ENCODE results near the gene FSTL5.
"Not testable (repeated sequence)": the region's sequence is repeated elsewhere in the genome, so short reads cannot be mapped to it uniquely, and the experiment has no call there.

FSTL5 gene

DNA sequence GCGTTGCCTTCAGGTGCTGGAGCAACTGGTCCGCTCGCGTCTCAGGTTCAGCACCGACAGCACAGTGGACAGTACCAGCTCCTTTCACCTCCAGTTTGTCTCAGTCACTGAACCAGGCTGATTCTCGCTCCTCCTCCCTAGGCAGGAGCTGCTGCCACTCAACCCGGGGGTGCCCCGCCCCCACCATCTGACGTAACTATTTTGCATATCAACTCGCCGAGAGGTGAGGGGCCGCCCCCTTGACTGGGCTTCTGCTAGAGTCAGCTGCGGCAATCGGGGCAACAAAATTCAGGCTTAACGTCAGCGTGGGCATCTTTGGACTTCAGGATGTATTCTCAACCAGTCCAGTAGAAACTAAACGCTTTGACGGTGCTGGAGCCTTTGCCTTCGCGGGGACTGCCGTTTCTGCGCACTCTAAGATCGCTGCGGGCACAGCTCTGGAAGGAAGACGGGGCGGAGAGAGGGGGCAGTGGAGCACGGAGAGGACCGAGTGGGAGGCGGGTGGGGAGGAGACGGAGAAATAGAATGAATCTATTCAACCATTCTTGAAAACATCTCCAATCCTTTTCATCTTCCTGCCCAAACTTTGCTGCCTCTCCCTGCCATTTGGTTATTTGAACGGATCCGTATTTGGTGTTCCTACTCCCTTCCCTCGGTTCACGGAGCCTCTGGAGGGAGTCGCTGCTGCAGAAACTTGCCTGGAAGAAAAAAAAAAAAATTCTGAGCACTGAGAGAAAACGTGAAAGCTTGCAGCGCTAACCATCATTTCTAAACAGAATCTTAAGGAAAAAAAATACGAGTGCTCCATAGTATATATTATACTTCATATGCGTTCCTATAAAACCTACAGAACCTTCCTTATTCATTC, at the start of gene FSTL5:
Gene FSTL5, minus strand, starts transcription at position 109 of the 868 bp plus-strand sequence. CDS start 52,604 bp downstream, outside the sequence.
- Histone ChIP-seq H3K27ac (ENCODE audit: low read depth, low read length) (no peak within 1 kb of the TSS), H3K4me3 (ENCODE audit: low read depth, low read length) (peak within 1 kb of the TSS; percentile 42; the same call in 1 of the 2 replicates), H3K4me1 (ENCODE audit: control insufficient read depth, insufficient read depth, low read length, unreplicated experiment) (no peaks in the 10 kb centered on the region), H2AFZ (ENCODE audit: low read length, unreplicated experiment) (no peak within 1 kb of the TSS), H3K27me3 (ENCODE audit: insufficient read depth, low read length) (peaks cover 13% of the 10 kb centered on the region), H3K79me2 (ENCODE audit: control insufficient read depth, insufficient read depth, low read length, unreplicated experiment) (no peaks in the 10 kb centered on the region), H3K36me3 (ENCODE audit: insufficient read depth, low read length) (no peaks in the 10 kb centered on the region)

DNA sequence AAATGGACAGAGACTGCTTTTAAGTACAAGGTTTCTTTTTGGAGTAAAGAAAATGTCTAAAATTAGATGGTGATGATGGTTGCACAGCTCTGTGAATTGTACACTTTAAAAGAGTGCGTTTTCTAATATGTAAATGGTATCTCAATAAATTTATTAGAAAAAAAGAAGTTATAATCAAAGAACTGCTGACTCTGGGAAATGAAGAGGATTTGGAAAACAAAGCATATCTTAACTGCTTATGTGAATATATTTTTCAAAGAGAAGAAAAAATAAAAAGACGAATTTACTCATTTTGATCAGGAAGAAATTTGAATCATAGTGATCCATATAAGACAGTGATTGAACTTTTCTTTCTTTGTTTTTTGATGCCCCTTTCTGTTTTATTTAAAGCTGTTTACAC, 45.9 kb upstream of the FSTL5 start:
- no peak overlapping the region for H2AFZ ChIP-seq (ENCODE audit: low read length, unreplicated experiment)
- no peaks in the 10 kb centered on the region for H3K27me3 ChIP-seq (ENCODE audit: insufficient read depth, low read length)
- no peaks in the 10 kb centered on the region for H3K36me3 ChIP-seq (ENCODE audit: insufficient read depth, low read length)
- no peaks in the 10 kb centered on the region for H3K4me1 ChIP-seq (ENCODE audit: control insufficient read depth, insufficient read depth, low read length, unreplicated experiment)
- no peak overlapping the region for H3K27ac ChIP-seq (ENCODE audit: low read depth, low read length)
- no peak overlapping the region for H3K4me3 ChIP-seq (ENCODE audit: low read depth, low read length)
- H3K79me2 ChIP-seq (ENCODE audit: control insufficient read depth, insufficient read depth, low read length, unreplicated experiment): no peaks in the 10 kb centered on the region

DNA sequence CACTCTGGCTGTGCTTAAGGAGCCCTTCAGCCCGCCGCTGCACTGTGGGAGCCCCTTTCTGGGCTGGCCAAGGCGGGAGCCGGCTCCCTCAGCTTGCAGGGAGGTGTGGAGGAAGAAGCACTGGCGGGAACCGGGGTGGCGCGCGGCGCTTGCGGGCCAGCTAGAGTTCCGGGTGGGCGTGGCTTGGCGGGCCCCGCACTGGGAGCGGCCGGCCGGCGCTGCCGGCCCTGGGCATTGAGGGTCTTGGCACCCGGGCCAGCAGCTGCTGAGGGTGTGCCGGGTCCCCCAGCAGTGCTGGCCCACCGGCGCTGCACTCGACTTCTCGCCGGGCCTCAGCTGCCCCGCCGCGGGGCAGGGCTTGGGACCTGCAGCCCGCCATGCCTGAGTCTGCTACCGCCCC, 39.7 kb upstream of the FSTL5 start:
- H2AFZ ChIP-seq (ENCODE audit: low read length, unreplicated experiment); H3K36me3 ChIP-seq (ENCODE audit: insufficient read depth, low read length); H3K79me2 ChIP-seq (ENCODE audit: control insufficient read depth, insufficient read depth, low read length, unreplicated experiment); H3K27me3 ChIP-seq (ENCODE audit: insufficient read depth, low read length); H3K27ac ChIP-seq (ENCODE audit: low read depth, low read length); H3K4me3 ChIP-seq (ENCODE audit: low read depth, low read length); H3K4me1 ChIP-seq (ENCODE audit: control insufficient read depth, insufficient read depth, low read length, unreplicated experiment): not testable (repeated sequence)

DNA sequence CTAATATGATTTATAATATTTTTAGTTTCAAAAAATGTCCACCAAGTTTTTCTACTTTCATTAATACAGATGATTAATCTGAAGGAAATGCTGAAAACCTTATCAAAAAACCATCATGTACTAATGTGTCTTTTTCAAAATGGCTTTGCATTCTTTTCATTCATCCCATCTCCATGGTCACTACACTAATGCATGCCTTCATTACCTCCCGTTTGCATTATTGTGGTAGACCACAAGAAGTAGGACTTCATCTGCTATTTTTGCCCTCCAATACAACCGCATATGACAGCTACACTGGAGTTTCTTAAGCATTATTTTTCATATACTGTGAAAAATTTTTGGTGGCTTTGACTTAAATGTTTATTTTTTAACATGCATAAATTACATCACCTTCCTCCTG, 37.9 kb upstream of the FSTL5 start:
- Histone ChIP-seq H3K36me3 (ENCODE audit: insufficient read depth, low read length) (no peaks in the 10 kb centered on the region), H3K4me3 (ENCODE audit: low read depth, low read length) (no peak overlapping the region), H3K27me3 (ENCODE audit: insufficient read depth, low read length) (no peaks in the 10 kb centered on the region), H3K79me2 (ENCODE audit: control insufficient read depth, insufficient read depth, low read length, unreplicated experiment) (no peaks in the 10 kb centered on the region), H3K27ac (ENCODE audit: low read depth, low read length) (no peak overlapping the region), H3K4me1 (ENCODE audit: control insufficient read depth, insufficient read depth, low read length, unreplicated experiment) (no peaks in the 10 kb centered on the region), H2AFZ (ENCODE audit: low read length, unreplicated experiment) (no peak overlapping the region)

DNA sequence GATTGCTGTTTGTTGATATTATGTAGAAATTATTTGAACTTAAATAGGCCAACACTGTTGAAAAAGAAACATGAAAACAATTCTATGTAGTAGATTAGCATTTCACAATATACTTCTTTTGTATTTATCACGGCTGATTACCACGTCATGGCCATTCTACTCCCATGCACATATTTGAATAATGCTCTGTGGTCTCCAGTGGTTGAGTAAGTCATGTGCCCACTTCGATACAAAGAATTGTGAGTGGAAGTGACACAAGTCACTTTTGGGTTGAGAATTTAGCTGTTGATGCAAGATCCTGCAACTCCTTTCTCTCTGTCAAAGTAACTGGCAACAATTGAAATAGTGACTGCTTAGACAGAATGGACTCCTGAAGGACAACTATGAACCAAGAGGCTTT, 6.7 kb upstream of the FSTL5 start:
- 0 out of 2 replicates have a peak, but pooled peaks cover 3% of the 10 kb centered on the region for H3K27me3 ChIP-seq (ENCODE audit: insufficient read depth, low read length)
- no peaks in the 10 kb centered on the region for H3K4me1 ChIP-seq (ENCODE audit: control insufficient read depth, insufficient read depth, low read length, unreplicated experiment)
- H2AFZ ChIP-seq (ENCODE audit: low read length, unreplicated experiment): no peak overlapping the region
- no peaks in the 10 kb centered on the region for H3K79me2 ChIP-seq (ENCODE audit: control insufficient read depth, insufficient read depth, low read length, unreplicated experiment)
- no peak overlapping the region for H3K27ac ChIP-seq (ENCODE audit: low read depth, low read length)
- H3K36me3 ChIP-seq (ENCODE audit: insufficient read depth, low read length): no peaks in the 10 kb centered on the region
- no peak overlapping the region for H3K4me3 ChIP-seq (ENCODE audit: low read depth, low read length)

DNA sequence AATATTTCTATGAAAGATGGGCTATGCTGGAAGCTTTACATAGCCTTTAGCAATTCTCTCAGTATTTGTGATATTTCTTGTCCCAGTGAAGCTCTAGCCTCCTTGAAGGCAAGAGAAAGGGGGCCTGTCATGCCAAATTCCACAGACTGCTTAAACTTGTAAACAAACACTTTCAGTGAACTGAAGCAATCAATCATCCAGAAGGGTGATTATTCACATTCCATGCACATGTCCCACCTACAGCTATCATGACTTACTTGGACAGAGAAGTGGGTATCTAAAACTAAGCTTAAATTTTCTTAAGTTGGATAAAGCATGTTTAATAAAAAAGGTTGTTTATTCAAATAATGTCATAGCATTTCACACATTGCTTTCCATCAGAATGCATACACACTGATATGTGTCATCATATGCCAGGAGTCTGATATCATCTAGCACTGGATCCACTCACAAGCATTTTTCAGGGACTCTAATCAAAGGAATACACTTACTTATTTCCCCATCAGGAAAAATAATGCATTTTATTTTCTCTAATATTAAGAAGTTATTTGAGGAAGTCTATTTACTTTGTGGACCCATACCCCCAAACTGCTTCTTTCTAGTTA, 1.2 kb upstream of the FSTL5 start:
- no peak overlapping the region for H3K27ac ChIP-seq (ENCODE audit: low read depth, low read length)
- H3K27me3 ChIP-seq (ENCODE audit: insufficient read depth, low read length): peaks cover 13% of the 10 kb centered on the region
- H3K4me3 ChIP-seq (ENCODE audit: low read depth, low read length): peak overlapping the region; percentile 42; the same call in 1 of the 2 replicates

DNA sequence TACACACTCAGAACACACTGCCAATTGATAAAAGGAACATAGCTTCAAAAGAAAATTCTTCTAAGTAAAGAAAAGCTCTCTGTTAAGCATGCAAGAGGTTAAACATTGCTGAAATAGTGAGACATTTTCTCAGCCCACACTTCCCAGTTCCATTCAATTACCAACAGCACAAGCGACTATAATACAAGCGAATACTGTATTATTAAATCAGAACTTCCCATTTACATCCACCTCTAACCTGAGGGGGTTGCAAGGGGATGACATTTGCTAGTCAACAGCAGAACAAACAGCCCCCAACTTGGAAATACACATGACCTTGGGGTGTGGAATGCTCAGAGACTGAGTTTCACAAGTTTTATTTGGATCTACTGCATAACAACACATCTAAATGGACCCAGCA, 1.1 kb downstream of the FSTL5 start:
- H3K27ac ChIP-seq (ENCODE audit: low read depth, low read length): no peak overlapping the region
- H3K36me3 ChIP-seq (ENCODE audit: insufficient read depth, low read length): no peaks in the 10 kb centered on the region
- no peak overlapping the region for H3K4me3 ChIP-seq (ENCODE audit: low read depth, low read length)
- peaks cover 13% of the 10 kb centered on the region for H3K27me3 ChIP-seq (ENCODE audit: insufficient read depth, low read length)
- no peak overlapping the region for H2AFZ ChIP-seq (ENCODE audit: low read length, unreplicated experiment)
- no peaks in the 10 kb centered on the region for H3K79me2 ChIP-seq (ENCODE audit: control insufficient read depth, insufficient read depth, low read length, unreplicated experiment)
- H3K4me1 ChIP-seq (ENCODE audit: control insufficient read depth, insufficient read depth, low read length, unreplicated experiment): no peaks in the 10 kb centered on the region

More for the DNA sequence above, 1.2 kb upstream of the FSTL5 start:
- H3K79me2 ChIP-seq (ENCODE audit: control insufficient read depth, insufficient read depth, low read length, unreplicated experiment): no peaks in the 10 kb centered on the region
- H3K4me1 ChIP-seq (ENCODE audit: control insufficient read depth, insufficient read depth, low read length, unreplicated experiment): no peaks in the 10 kb centered on the region
- H2AFZ ChIP-seq (ENCODE audit: low read length, unreplicated experiment): no peak overlapping the region
- H3K36me3 ChIP-seq (ENCODE audit: insufficient read depth, low read length): no peaks in the 10 kb centered on the region

DNA sequence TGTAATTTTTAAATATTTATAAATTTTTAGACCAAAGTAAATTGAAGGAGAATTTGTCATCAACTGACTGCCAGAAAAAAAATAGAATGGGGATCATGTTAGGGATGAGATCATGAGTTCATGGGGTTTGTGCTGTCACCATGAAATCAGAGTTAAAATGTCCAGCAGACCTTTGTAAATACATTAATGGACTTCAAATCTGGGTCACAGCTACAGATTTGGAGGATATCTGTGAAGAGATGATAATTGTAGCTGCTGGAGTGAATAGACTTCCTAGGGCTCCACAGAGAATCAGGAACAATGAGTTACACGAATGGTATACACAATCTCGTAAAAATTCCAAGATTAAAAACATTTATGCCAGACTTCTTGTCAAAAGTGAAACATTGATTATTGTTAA, 6.6 kb downstream of the FSTL5 start:
- no peaks in the 10 kb centered on the region for H3K36me3 ChIP-seq (ENCODE audit: insufficient read depth, low read length)
- no peak overlapping the region for H2AFZ ChIP-seq (ENCODE audit: low read length, unreplicated experiment)
- H3K4me1 ChIP-seq (ENCODE audit: control insufficient read depth, insufficient read depth, low read length, unreplicated experiment): no peaks in the 10 kb centered on the region
- H3K4me3 ChIP-seq (ENCODE audit: low read depth, low read length): no peak overlapping the region
- H3K27ac ChIP-seq (ENCODE audit: low read depth, low read length): no peak overlapping the region
- no peaks in the 10 kb centered on the region for H3K27me3 ChIP-seq (ENCODE audit: insufficient read depth, low read length)
- no peaks in the 10 kb centered on the region for H3K79me2 ChIP-seq (ENCODE audit: control insufficient read depth, insufficient read depth, low read length, unreplicated experiment)

DNA sequence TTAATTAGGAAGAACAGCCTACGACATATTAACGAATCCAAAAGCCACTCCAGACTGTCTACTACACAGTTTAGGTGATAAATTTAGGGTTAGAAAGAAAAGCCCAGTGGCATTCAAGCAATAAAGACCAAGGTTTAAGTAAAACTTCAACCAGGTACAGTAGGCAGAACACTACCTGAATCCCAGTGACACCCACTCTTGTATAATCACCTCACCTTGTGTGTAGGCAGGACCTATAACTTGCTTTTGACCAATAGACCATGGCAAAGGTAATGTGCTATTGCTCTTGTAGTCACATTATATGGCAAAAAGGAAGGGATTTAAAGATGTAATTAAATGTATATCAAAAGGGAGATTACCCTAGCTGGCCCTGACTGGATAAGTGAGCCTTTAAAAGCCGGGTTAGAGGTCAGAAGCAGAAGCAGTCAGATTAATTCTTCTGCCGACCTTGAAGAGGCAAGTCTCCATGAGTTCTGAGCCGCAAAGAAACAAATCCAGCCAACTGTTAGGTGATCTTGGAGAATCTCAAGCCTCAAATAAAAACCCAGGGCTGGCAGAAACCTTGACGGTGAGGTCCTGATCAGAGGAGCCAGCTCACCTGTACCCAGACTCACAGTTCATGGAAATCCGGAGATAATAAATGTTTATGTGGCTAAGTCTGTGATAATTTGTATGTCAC, 8.8 kb downstream of the FSTL5 start:
- H3K4me3 ChIP-seq (ENCODE audit: low read depth, low read length): no peak overlapping the region

DNA sequence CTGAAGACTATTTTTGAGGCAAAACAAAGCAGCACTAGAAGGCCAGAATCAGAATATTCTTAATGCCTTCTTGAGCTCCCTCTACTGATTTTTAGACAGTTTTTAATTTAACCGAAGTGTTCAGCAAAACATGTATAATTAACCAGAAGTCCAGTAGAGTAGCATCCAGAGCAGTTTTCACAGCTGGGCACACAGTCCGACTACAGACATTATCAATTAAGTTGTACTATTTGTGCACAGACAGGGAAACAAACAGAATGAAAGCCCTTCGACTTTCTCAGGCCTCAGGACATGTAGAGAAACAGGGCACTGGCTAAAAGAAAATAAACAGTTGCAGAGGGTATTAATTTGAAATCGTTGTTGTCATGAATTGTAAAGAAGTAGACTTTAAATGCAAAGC, 11.9 kb downstream of the FSTL5 start:
- Histone ChIP-seq H3K4me1 (ENCODE audit: control insufficient read depth, insufficient read depth, low read length, unreplicated experiment) (no peaks in the 10 kb centered on the region), H3K79me2 (ENCODE audit: control insufficient read depth, insufficient read depth, low read length, unreplicated experiment) (no peaks in the 10 kb centered on the region), H3K36me3 (ENCODE audit: insufficient read depth, low read length) (no peaks in the 10 kb centered on the region), H2AFZ (ENCODE audit: low read length, unreplicated experiment) (no peak overlapping the region), H3K4me3 (ENCODE audit: low read depth, low read length) (no peak overlapping the region), H3K27ac (ENCODE audit: low read depth, low read length) (no peak overlapping the region), H3K27me3 (ENCODE audit: insufficient read depth, low read length) (no peaks in the 10 kb centered on the region)

More for the DNA sequence above, 8.8 kb downstream of the FSTL5 start:
- Histone ChIP-seq H3K4me1 (ENCODE audit: control insufficient read depth, insufficient read depth, low read length, unreplicated experiment) (no peaks in the 10 kb centered on the region), H3K36me3 (ENCODE audit: insufficient read depth, low read length) (no peaks in the 10 kb centered on the region), H3K27ac (ENCODE audit: low read depth, low read length) (no peak overlapping the region), H3K27me3 (ENCODE audit: insufficient read depth, low read length) (no peaks in the 10 kb centered on the region), H2AFZ (ENCODE audit: low read length, unreplicated experiment) (no peak overlapping the region), H3K79me2 (ENCODE audit: control insufficient read depth, insufficient read depth, low read length, unreplicated experiment) (no peaks in the 10 kb centered on the region)

Data from ACC112 (cell line).